AG04449 (cell line): ENCODE results near the gene STUM.

Experiments
- CTCF ChIA-PET: fragments of 350-600 bp; formaldehyde crosslinking; extraction: SDS; loops from one replicate; lab custom pipeline; 2021; ENCODE audit warnings: antibody characterized with exemption; lab: Yijun Ruan, JAX
- POLR2A ChIA-PET: fragments of 400-600, 350-600 bp; formaldehyde crosslinking; extraction: SDS; loops from one replicate; lab custom pipeline; 2020; ENCODE audit warnings: antibody characterized with exemption, inconsistent platforms; lab: Yijun Ruan, JAX
- DNase-seq: peaks from one replicate; pipeline ENCODE4 v3.0.0-alpha.2; 2010; ENCODE audit warnings: low read depth, low spot score
- H3K4me3 ChIP-seq: 2 replicates; pipeline ENCODE4 v1.5.1; 2011; ENCODE audit warnings: low read depth, mild to moderate bottlenecking, control low read depth, low read length
- TF ChIP-seq, protein P1 (sequence below): IDR thresholded peaks from one replicate; pipeline ENCODE4 v1.5.1; 2011; ENCODE audit warnings: mild to moderate bottlenecking, moderate library complexity, low read length, control low read depth, inconsistent platforms; ENCODE audit not compliant: insufficient read depth; ENCODE audit errors: missing control alignments

The STUM gene

DNA sequence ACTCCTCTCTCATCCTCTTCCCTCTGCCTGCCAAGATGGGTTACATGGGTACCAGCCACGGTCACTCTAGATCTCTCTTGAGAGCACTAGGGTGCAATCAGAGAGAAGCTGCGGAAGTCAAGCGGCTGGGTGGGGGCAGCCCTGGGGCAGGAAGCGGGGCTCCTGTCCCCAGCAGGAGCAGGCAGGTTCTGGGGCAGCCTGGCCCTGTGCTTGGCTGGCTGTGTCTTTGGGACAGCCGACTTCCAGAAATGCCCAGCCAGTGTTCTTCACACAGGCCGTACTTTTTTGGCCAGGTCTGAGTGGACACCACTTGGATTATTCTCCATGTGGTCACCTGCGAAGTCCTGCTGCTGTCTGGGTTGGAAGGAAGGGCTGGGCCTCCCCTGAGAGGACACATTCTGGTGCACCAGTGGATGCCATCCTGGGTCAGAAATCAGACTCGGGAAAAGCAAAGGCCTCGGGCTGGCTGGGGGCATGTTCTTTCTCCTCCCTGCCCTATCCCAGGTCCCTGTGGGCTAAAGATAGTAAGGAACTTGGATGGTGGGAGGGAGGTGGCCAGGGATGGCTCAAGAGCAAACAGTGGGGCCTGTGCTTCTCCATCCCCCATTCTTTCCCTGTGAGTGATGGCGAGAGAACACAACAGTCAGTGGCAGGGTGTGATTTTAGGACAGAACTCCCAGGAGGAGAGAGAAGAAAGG lies 96.9 kb downstream of the STUM start:
- ChIA-PET CTCF (interaction anchor here (1.2 kb wide), 1 partner anchor 19 kb away, joined by 3 read pairs; no protein-coding TSS in a partner anchor), POLR2A (no interaction called here)
- H3K4me3 ChIP-seq, result no peak overlapping the region
- TF ChIP-seq, protein P1, sequence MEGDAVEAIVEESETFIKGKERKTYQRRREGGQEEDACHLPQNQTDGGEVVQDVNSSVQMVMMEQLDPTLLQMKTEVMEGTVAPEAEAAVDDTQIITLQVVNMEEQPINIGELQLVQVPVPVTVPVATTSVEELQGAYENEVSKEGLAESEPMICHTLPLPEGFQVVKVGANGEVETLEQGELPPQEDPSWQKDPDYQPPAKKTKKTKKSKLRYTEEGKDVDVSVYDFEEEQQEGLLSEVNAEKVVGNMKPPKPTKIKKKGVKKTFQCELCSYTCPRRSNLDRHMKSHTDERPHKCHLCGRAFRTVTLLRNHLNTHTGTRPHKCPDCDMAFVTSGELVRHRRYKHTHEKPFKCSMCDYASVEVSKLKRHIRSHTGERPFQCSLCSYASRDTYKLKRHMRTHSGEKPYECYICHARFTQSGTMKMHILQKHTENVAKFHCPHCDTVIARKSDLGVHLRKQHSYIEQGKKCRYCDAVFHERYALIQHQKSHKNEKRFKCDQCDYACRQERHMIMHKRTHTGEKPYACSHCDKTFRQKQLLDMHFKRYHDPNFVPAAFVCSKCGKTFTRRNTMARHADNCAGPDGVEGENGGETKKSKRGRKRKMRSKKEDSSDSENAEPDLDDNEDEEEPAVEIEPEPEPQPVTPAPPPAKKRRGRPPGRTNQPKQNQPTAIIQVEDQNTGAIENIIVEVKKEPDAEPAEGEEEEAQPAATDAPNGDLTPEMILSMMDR, result no peak
- no peak for DNase-seq

DNA sequence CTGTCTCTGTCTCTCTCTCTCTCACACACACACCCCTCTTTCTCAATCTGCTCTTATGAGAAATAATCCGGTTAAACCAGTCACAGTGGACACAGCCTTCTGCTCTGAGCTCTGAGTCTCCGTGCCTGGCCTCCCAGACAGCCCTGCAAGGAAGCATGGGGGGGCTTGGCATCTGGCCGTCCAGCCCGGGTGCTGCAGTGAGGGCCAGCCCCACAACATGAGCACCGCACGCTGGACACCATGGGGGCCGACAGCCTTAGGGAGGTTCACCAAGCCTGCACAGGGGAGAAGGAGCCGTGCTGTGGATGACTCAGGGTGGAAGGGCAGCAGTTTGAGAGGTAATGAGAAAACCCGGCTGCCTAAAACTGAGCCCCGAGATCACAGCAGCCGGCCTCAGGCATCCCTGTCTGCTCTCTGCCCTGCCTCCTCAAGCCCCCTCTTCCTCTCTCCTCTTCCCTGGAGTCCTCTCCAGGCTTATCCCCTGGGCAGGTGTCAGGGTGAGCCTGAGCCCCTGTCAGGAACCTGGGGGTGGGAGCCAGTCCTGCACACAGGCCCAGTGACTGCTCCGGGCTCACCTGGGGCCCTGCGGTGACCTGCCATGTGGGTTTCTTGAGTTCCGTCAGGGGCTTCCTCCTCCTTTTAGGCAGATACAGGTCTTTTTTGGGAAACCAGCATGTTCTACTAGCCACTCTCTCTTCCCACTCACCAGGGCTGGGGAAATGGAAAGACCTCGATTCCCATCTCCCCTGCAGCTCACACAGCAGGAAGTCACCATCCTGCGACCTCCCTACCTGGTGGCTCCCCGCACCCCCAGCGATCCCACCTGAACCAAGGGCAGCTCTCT lies 97.7 kb downstream of the STUM start:
- ChIA-PET CTCF (interaction anchor here (2.2 kb wide), 1 partner anchor 183 kb away, joined by 12 read pairs; no protein-coding TSS in a partner anchor), POLR2A (no interaction called here)
- no peak for DNase-seq
- H3K4me3 ChIP-seq, result no peak overlapping the region
- TF ChIP-seq, protein P1, result no peak

DNA sequence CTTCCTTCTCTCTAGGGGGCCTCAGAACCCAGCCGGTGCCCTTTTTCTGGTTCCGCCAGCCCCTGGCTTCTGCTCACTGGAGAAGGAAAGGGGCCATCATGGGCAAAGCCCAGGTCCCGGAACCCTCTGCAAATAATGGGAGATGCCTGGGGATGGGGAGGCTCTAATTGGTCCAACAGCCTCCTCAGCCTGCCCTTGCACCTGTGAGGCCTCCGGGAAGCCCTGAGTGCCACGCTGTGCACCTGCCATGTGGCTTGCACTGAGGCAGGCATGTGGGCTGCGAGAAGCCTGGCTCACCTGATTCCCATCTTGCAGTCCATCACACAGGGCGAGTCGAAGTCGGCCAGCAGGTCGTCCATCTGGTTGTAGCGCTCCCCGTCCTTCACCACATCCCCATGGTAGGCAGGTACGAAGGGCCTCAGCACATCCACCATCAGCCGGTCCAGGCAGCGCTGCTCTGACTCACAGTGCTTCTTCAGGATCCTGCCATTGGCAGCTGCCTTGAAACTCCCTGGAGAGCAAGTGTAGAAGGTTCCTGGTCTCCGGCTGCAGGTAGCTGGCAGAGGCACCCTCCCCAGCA lies 98.4 kb downstream of the STUM start:
- ChIA-PET CTCF (interaction anchor here (1.5 to 2.2 kb wide), 3 partner anchors 13 to 182 kb away, joined by 5 to 12 read pairs (median 6); no protein-coding TSS in a partner anchor), POLR2A (no interaction called here)
- no peak overlapping the region for H3K4me3 ChIP-seq
- no peak for DNase-seq
- TF ChIP-seq, protein P1, result no peak

DNA sequence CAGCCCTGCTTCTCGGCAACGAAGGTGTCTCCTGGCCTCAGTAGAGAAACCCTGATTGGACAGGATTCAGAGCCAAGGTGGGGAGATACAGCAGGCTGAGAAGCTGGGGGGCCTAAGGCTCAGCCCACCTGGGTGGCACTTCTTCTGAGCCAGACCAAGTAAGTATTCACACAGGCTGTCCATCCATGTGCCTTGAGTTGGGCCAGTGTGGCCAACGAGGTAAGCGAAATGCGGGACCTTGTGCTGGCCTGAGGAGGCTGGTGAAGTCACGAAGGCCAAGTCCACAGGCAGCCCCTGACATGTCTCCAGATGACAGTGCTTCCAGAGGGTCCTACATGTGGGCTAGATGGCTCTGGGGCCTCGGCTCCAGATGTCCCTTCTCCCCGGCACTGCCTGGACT lies 99.2 kb downstream of the STUM start:
- ChIA-PET POLR2A (no interaction called here), CTCF (interaction anchor here (0.9 to 2.2 kb wide), 10 partner anchors 9 to 195 kb away, joined by 3 to 12 read pairs (median 4); no protein-coding TSS in a partner anchor)
- TF ChIP-seq, protein P1, result no peak
- H3K4me3 ChIP-seq, result no peak overlapping the region
- no peak for DNase-seq

DNA sequence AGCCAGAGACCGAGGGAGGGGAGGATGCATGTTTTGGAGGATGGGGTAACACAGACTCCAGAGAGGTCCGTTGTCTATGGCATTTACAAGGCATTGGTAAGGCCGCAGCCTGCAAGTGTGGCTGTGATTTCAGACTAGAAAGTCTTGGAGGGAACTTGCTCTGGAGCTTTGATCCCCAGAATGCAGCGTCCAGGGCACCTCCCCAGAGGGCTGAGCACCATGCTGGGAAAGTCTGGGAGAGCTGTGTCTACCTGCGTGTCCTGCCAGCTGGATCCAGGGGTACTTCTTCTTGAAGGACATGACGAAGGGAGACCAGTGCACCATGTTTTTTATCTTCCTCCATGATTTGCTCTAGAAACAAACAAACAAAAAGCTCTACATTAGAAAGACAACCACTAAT lies 99.9 kb downstream of the STUM start:
- TF ChIP-seq, protein P1, result no peak
- ChIA-PET CTCF (interaction anchor here (0.9 to 2.2 kb wide), 11 partner anchors 10 to 194 kb away, joined by 3 to 12 read pairs (median 4); no protein-coding TSS in a partner anchor), POLR2A (no interaction called here)
- no peak for DNase-seq
- H3K4me3 ChIP-seq, result no peak overlapping the region

DNA sequence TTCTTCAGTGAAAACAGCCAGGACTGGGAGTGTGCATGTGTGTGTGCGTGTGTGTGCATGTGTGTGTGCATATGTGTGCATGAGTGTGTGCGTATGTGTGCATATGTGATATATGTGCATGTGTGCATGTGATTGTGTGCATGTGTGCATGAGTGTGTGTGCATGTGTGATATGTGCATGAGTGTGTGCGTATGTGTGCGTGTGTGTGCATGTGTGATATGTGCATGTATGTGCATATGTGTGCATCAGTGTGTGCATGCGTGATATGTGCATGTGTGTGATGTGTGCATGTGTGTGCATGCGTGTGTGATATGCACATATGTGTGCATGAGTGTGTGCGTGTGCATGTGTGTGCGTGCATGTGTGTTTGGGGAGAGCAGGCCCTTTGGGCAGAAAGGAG lies 100.7 kb downstream of the STUM start:
- ChIA-PET POLR2A (no interaction called here), CTCF (interaction anchor here (1.2 to 2.6 kb wide), 5 partner anchors 12 to 179 kb away, joined by 3 to 11 read pairs (median 4); no protein-coding TSS in a partner anchor)
- DNase-seq, result no peak
- H3K4me3 ChIP-seq, result no peak overlapping the region
- TF ChIP-seq, protein P1, result no peak
